WI38 (cell line): ENCODE measurements around the gene ZC3H10.
A peak's percentile ranks its signal among the peaks of the same experiment; 100 is the strongest.
"Not testable (repeated sequence)": the region's sequence is repeated elsewhere in the genome, so short reads cannot be mapped to it uniquely, and the experiment has no call there.

Experiments used
- H3K4me3 ChIP-seq: 2 replicates; pipeline ENCODE4 v1.5.1; 2011; ENCODE audit warnings: low read depth, mild to moderate bottlenecking, control low read depth, low read length
- TF ChIP-seq, protein P1 (sequence below): IDR thresholded peaks from 2 replicates; pipeline ENCODE4 v1.5.1; 2012; ENCODE audit warnings: low read depth, mild to moderate bottlenecking, control low read depth, low read length

ZC3H10 gene, protein sequence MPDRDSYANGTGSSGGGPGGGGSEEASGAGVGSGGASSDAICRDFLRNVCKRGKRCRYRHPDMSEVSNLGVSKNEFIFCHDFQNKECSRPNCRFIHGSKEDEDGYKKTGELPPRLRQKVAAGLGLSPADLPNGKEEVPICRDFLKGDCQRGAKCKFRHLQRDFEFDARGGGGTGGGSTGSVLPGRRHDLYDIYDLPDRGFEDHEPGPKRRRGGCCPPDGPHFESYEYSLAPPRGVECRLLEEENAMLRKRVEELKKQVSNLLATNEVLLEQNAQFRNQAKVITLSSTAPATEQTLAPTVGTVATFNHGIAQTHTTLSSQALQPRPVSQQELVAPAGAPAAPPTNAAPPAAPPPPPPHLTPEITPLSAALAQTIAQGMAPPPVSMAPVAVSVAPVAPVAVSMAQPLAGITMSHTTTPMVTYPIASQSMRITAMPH

GRCh38 chr12:56117778-56118687 is at the start of gene ZC3H10:
ZC3H10 (plus strand) TSS chr12:56118266; CDS start chr12:56120563, 2,297 bp downstream.
- peak within 1 kb of the TSS; percentile 72 for H3K4me3 ChIP-seq
- TF ChIP-seq, protein P1, sequence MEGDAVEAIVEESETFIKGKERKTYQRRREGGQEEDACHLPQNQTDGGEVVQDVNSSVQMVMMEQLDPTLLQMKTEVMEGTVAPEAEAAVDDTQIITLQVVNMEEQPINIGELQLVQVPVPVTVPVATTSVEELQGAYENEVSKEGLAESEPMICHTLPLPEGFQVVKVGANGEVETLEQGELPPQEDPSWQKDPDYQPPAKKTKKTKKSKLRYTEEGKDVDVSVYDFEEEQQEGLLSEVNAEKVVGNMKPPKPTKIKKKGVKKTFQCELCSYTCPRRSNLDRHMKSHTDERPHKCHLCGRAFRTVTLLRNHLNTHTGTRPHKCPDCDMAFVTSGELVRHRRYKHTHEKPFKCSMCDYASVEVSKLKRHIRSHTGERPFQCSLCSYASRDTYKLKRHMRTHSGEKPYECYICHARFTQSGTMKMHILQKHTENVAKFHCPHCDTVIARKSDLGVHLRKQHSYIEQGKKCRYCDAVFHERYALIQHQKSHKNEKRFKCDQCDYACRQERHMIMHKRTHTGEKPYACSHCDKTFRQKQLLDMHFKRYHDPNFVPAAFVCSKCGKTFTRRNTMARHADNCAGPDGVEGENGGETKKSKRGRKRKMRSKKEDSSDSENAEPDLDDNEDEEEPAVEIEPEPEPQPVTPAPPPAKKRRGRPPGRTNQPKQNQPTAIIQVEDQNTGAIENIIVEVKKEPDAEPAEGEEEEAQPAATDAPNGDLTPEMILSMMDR: peak; percentile 48

DNA sequence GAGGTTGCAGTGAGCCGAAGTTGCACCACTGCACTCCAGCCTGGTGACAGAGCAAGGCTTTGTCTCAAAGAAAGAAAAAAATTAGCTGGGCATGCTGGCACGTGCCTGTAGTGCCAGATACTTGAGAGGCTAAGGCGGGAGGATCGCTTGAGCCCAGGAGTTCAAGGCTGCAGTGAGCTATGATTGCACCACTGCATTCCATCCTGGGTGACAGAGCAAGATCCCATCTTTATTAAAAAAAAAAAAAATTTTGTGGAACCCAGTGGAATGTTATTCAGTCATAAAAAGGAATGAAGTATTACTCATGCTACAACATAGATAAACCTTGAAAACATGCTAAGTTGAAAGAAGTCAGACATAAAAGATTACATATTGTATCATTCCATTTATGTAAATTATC is 46.4 kb upstream of the ZC3H10 start:
- no peak overlapping the region for H3K4me3 ChIP-seq
- TF ChIP-seq, protein P1: no peak

- no peak overlapping the region for H3K4me3 ChIP-seq
- TF ChIP-seq, protein P1: no peak
Observed at GRCh38 chr12:56074396-56074795, 43.7 kb upstream of the ZC3H10 start.

DNA sequence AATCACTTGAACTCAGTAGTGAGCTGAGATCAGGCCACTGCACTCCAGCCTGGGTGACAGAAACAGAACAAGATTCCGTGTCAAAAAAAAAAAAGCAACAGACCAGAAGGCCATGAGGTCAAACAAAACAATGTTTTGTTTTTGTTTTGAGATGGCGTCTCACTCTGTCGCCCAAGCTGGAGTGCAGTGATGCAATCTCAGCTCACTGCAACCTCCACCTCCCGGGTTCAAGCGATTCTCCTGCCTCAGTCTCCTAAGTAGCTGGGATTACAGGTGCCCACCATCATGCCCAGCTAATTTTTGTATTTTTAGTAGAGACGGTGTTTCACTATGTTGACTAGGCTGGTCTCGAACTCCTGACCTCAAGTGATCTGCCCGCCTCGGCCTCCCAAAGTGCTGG is 40.1 kb upstream of the ZC3H10 start:
- H3K4me3 ChIP-seq: not testable (repeated sequence)

DNA sequence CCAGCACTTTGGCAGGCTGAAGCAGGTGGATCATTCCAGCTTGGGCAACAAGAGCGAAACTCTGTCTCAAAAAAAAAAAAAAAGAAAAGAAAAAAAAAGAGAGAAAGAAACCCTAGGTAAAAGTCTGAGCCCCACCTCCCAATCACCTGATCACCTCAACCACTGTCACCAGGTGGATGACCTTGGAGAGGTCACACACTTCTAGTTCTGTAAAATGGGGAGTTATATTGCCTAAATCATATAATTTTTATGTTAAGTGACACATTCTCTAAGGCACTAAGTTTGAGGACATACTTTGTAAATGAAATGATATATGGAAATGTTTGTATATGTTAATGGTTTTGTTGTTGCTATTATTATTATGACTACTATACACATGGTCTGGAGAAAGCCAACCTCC is 39.6 kb upstream of the ZC3H10 start:
- H3K4me3 ChIP-seq: no peak overlapping the region

DNA sequence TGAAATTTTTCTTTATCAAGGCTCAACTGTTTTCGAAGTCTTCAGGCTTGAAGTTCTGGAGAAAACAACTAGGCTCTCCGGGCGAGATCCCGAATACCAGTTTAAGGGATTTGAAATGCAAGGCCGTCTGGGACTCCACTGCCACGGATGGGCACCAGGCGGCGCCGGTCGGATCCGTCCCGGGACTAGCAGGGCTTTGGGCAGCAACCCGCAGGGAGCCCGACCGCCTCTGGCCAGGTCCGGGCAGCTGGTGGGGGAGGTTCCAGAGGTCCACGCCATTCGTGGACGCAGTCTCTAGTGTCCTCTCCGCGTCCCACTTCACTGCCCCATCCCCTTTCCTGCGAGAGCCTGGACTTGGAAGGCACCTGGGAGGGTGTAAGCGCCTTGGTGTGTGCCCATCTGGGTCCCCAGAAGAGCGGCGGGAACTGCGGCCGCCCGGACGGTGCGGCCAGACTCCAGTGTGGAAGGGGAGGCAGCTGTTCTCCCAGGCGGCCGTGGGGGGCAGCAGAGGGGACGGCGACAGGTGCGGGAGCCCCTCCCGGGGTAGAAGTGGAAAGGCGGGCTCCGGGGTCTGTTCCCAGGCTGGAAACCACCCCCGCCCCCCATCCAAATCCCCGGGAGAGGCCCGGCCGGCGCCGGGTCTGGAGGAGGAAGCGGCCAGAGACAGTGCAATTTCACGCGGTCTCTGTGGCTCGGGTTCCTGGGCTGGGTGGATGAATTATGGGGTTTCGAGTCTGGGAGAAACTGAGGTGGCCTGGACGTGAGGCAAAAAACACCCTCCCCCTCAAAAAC is 38.9 kb upstream of the ZC3H10 start:
- H3K4me3 ChIP-seq: peak overlapping the region; percentile 70

More for the DNA sequence above, 39.6 kb upstream of the ZC3H10 start:
- TF ChIP-seq, protein P1: no peak

More for the DNA sequence above, 38.9 kb upstream of the ZC3H10 start:
- TF ChIP-seq, protein P1: peak; percentile 86
